ENCODE results near the gene DHX35.

GRCh38 chr20:39029364-39029763 lies 67.2 kb downstream of the DHX35 start:
- TF ChIP-seq CTCF (IDR thresholded peaks at IDR 0.05) (no peak), POLR2A (IDR thresholded peaks at IDR 0.05) (no peak)
